HPDE6-E6E7 (cell line): ENCODE measurements around the gene GP5.
A peak's percentile ranks its signal among the peaks of the same experiment; 100 is the strongest.

Experiments used
- DNase-seq: peaks from one replicate; pipeline ENCODE4 v3.0.0; 2011; ENCODE audit warnings: missing footprints; ENCODE audit errors: extremely low spot score

The GP5 gene

DNA sequence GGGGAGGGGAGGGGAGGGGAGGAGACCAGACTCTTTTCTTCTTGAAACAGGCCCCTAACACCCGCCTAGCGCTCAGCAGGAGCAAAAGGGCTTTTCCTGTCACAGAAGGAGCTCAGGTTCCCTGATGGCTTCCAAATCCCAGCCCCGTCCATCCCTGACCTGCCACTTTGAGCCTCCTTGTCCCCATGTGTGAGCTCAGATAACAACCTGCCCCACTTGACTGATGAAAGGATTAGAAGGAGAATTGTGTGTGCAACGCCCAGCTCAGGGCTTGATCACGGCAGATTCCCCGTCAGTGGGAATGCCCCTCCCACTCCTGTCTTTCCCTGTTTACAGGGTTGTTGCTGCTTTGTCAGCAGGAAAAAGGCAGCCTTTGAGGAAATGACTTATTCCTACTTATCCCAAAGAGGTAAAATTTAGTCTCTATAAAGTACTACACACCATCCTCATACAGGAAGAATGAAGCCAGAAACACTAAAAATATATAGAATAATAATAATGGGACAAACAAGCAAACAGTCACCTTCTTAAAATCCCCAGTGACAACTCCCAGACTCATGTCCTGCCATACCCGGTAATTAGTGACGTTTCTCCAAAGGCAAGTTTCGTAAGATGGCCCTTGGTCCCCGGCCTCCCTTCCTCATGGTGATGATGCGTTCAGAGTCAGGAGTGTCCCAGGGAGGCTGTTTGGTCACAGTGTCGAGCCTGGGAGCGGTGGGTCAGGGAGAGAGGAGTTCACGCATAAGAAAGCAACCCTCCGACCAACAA lies 23.4 kb downstream of the GP5 start:
- DNase-seq, result no peak

GRCh38 chr3:194374935-194375334 lies 24.1 kb downstream of the GP5 start:
- no peak for DNase-seq

- DNase-seq, result no peak
These were observed 25.2 kb downstream of the GP5 start for GRCh38 chr3:194373899-194374298.

GRCh38 chr3:194373028-194373427 lies 26.0 kb downstream of the GP5 start:
- DNase-seq, result no peak

DNA sequence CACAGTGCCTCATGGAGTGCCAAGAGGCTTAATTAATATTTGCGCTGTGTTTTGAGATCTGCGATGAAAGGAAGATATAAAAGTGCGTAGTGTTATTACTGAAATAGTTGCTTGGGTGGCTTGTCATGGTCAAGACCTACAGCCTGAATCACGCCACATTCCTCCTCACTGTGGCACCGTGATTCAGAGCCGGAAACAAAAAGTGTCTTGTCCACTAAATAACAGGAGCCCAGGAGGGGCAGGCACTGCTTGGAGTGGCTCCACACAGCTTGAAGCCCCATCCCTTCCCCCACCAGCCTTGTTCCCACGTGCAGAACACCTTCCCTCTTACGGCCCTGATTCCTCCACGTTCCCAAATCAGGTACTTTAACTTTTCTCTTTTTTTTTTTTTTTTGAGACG lies 28.3 kb downstream of the GP5 start:
- no peak for DNase-seq

DNA sequence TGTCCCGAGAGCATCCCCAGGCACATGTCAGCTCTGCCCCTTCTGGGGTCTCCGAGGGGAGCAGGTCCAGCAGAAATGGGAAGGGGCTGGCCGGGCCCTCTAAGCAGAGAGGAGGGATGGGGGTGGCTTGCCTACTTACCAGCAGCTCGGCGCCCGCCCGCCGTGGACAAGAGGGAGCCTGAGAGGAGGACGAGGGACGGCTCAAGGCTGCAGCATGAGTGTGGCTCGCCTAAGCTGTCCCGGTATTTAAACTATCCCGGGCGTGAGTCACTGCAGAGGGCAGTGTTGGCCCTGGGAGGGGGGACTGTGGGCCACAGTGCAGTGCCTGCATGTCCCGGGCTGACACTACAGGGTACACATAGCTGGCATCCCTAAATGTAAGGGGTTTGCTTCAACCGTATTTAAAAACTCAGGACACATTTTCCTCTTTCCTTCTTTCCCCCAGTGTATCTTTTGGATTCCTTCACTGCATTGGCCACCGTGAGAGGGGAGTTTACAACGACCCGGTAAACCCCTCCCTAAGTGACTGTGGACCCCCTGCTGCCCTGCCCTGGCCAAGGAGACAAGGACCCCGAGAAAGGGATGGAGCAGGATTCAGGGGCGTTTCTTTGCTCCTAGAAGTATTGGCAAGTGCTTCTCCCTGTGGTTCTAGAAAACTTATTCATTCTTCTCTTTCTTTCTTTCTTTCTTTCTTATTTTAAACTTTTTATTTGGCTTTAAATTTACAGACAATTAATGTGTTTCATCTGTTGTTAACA lies 29.4 kb downstream of the GP5 start, which contains the start of gene LRRC15:
Gene LRRC15, minus strand, starts transcription at position 222 of the 758 bp plus-strand sequence. CDS start 8,700 bp downstream, outside the sequence.
- DNase-seq, result peak; percentile 34

DNA sequence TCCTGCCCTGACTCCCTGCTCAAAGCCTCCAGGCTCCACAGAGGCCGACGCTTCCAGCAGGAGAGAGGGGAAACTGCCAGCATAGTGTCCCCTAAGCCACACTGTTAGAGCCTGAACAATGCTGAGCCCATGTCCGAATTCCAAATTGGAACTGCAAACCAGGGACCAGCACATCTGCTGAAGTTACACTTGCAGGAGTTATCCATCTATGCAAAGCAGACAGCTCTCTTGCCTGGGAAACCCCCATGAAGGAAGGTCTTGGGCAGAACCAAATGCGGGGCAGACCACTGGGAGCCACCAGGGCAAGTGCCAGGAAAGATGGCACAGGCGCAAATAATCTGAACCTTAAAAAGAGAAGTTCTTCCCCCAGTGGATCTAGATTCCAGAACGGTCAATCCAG lies 30.1 kb downstream of the GP5 start:
- no peak for DNase-seq

DNA sequence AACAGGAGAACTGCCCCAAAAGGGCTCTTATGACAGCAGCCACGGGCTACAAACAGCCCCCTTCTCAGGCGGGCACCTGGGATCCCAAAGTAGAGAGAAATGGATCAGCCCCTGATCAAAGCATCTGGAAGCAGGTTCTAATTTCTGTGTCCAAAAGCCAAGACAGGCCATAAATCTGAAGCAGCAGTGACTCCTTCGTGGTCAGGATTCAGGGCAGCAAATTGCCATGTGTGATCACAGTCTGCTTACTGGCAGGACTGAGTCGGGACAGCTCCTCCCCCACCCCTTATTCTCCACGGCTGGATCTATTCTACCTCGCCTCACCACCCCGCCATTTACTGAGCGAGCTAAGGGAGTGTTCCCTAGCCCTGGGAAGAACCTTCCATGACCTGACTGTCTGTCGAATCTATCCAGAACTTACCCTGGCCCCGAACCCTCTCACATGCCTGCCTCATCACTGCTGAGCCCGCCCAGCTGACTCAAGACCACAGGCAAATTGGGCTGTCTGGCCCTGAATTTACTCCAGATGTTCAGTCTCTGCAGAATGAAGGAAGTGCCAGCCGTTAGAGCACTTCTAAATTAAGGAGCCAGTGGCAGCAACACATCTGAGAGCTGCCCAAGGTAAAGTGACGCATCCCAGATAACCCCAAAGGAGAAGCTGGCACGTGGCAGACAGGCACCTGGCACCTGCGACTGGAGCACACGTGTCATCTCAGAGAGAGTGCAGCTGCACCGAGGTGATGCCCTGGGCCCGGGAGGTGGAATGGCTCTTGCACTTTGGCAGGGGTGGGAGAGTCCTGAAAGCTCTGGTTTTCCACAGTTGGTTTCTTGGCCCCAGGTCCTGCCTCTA lies 30.8 kb downstream of the GP5 start:
- DNase-seq, result no peak

- no peak for DNase-seq
These were observed 33.0 kb downstream of the GP5 start for GRCh38 chr3:194365978-194366490.

DNA sequence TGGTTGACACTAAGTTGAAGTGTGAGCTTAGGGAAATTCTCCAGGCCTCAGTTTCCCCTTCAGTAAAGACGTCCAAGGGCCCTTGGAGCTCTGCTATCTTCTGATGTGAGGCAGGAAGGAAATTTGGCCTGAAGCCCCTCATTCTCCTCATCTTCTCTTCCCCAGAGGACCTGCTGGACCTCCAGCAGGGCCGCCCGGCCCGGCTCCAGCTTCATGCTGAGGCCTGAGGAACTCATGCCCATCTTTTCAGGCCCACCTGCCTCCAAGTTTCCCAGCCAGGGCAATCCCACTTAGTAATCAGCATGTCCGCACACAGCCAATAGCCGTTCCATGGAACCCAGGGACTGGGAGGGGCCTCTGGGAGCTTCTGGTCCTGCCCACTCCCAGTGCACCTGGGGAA lies 33.5 kb downstream of the GP5 start:
- DNase-seq, result no peak

DNA sequence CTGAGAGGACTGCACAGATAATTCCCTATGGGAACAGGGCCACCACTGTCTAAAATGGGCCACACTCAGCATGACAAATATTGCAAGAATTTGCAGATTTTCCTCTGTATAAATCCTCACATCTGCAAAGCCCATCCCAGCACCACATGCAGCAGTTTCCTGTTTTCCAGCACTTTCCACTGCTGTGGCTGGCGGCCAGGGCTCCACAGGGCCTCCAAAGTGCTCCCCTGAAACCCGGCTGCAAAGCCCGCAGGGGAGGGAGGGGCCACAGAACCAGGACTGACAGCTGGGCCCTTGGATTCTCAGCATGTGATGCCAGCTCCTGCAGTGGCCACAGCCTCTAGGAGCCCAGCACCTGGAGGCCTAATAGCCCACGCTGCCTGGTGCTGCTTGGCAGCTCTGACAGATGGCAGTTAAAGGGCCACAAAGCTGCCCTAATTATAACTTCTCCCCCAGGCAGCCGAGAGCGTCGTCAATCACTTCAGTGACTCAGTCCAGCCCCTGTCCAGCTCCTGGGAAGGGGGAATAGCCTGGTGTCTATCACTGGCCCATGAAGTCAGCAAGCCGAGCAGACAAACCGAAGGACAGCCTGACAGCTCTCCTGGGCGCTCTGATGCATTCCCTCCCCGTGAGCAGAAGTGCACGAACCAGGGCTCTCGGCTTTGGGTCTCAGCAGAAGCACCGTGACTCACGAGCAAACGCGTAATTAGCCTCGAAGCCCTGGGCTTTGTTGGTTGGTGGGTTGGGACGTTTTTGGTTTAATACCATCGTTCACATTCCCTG lies 34.2 kb downstream of the GP5 start:
- DNase-seq, result no peak

DNA sequence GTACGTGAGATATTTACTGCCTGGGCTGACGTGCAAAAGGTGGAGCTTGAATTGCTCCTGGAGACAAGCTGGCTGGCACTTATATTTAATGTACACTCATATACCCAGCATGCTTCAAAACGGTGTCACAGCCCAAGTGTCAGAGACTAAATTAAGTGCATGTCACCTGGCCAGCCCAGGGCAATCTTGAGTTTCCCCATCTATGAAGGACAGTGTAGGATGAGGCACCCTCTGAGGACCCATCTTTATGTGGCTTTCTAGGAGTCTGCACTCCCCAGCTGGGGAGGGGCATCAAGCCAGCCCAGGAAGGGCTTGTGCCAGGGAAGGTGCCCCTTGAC lies 34.8 kb downstream of the GP5 start:
- DNase-seq, result no peak

DNA sequence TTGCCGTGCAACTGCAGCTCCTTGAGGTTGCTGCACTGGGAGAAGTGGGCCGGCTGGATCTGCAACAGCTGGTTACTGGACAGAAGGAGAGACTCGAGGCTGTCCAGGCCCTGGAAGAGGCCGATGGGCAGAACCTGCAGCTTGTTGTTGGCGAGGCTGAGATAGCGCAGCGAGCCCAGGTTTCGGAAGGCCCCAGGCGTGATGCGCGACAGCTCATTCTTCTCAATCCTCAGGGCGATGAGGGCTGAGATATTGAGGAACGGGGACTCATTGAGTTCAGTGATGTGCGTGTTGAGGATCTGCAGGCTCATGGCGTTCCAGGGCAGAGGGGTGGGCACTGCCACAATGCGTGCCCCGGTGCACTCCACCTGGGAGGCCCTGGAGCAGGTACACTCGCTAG lies 38.5 kb downstream of the GP5 start:
- no peak for DNase-seq

DNA sequence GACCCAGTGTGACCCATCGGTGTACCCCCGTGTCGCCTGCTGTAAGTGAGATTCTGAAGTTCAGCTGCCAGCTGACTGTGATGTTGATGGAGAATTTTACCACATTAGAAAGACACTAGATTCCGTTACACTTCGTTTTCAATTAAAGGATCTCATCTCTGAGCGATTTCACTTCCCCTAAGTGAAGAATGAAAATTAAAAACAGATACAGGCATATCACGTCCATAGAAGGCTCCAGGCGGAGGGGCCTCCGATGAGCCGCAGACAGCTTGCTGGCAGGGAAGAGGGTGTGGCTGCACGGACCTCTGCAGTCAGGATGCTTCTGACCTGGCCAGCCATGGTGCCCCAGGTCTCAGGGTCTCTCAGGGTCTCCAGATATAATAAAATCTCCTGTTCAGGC lies 41.4 kb downstream of the GP5 start:
- DNase-seq, result no peak

GRCh38 chr3:194355379-194355778 lies 43.7 kb downstream of the GP5 start:
- no peak for DNase-seq

DNA sequence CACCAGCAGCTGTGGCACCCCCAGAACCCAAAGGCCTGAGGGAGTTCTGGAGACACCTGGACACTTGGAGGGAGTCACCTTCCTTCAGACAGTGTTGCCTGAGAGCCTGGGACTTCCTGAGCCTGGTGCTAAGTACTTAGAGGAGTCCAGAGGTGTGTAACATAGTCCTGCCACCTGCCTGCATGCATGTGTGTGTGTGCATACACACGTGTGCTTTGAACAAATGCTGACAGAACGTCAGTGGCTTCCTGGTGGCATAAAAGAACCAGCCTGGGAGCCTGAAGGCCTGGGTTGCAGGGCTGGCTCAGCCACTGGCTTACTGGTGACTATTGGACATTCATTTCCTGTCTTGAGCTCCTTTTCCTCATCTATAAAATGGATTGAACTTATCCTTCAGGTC lies 44.8 kb downstream of the GP5 start:
- DNase-seq, result no peak

- DNase-seq, result no peak
These were observed 46.3 kb downstream of the GP5 start for GRCh38 chr3:194352667-194353246.

GRCh38 chr3:194351952-194352536 lies 47.0 kb downstream of the GP5 start:
- DNase-seq, result no peak

GRCh38 chr3:194351080-194351672 lies 47.9 kb downstream of the GP5 start, which contains the start of gene CPN2:
CPN2 (minus strand) TSS chr3:194351328; CDS start chr3:194342702, 8,626 bp downstream.
- no peak for DNase-seq

- DNase-seq, result no peak
These were observed 48.4 kb downstream of the GP5 start for GRCh38 chr3:194350726-194351071.
